ENCODE results near the gene NAV3.

DNA sequence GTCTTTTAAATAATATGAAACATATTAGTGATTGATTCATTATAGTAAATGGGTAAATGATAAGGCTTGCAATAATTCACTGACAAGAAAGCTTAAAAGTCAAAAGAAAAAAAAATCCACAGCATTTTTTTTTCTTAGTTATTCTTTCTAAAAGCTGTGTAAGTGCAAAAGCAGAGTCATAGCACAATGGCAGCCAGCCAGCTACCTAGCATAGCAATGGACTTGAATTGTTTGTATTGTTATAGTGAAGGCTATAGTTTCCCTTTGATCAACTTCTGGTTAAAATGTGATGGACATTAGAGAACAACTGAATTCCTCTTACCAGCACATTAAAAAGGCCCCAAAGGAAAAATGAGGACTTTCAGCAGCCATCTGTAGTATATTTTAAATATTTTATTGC, 232.1 kb downstream of the NAV3 start:
- TF ChIP-seq, protein P1, sequence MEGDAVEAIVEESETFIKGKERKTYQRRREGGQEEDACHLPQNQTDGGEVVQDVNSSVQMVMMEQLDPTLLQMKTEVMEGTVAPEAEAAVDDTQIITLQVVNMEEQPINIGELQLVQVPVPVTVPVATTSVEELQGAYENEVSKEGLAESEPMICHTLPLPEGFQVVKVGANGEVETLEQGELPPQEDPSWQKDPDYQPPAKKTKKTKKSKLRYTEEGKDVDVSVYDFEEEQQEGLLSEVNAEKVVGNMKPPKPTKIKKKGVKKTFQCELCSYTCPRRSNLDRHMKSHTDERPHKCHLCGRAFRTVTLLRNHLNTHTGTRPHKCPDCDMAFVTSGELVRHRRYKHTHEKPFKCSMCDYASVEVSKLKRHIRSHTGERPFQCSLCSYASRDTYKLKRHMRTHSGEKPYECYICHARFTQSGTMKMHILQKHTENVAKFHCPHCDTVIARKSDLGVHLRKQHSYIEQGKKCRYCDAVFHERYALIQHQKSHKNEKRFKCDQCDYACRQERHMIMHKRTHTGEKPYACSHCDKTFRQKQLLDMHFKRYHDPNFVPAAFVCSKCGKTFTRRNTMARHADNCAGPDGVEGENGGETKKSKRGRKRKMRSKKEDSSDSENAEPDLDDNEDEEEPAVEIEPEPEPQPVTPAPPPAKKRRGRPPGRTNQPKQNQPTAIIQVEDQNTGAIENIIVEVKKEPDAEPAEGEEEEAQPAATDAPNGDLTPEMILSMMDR (conservative IDR thresholded peaks at IDR 0.05; ENCODE audit: low read depth in 2 of 2) = no peak
- TF ChIP-seq POLR2AphosphoS5 (IDR thresholded peaks at IDR 0.05; ENCODE audit: low read depth) (no peak), EZH2 (IDR thresholded peaks at IDR 0.05; ENCODE audit: low read depth, unreplicated experiment) (no peak), ZNF331 (CRISPR knock-in tag; IDR thresholded peaks at IDR 0.05; ENCODE audit: low read depth) (no peak), EZH2phosphoT487 (IDR thresholded peaks at IDR 0.05; ENCODE audit: unreplicated experiment) (no peak), CREB1 (CRISPR knock-in tag; IDR thresholded peaks at IDR 0.05; ENCODE audit: low read depth) (no peak)
- TF ChIP-seq, protein P2, sequence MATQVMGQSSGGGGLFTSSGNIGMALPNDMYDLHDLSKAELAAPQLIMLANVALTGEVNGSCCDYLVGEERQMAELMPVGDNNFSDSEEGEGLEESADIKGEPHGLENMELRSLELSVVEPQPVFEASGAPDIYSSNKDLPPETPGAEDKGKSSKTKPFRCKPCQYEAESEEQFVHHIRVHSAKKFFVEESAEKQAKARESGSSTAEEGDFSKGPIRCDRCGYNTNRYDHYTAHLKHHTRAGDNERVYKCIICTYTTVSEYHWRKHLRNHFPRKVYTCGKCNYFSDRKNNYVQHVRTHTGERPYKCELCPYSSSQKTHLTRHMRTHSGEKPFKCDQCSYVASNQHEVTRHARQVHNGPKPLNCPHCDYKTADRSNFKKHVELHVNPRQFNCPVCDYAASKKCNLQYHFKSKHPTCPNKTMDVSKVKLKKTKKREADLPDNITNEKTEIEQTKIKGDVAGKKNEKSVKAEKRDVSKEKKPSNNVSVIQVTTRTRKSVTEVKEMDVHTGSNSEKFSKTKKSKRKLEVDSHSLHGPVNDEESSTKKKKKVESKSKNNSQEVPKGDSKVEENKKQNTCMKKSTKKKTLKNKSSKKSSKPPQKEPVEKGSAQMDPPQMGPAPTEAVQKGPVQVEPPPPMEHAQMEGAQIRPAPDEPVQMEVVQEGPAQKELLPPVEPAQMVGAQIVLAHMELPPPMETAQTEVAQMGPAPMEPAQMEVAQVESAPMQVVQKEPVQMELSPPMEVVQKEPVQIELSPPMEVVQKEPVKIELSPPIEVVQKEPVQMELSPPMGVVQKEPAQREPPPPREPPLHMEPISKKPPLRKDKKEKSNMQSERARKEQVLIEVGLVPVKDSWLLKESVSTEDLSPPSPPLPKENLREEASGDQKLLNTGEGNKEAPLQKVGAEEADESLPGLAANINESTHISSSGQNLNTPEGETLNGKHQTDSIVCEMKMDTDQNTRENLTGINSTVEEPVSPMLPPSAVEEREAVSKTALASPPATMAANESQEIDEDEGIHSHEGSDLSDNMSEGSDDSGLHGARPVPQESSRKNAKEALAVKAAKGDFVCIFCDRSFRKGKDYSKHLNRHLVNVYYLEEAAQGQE (IDR thresholded peaks at IDR 0.05; ENCODE audit: unreplicated experiment) = no peak
